Tibial nerve (tissue), 4 donors: ENCODE results near the gene RPL36AL.

Source experiments
- CTCF ChIP-seq, 5 experiments: fragments of 200-600 bp in 3 of 5; fragments of 450-650 bp in 2 of 5; sonication (generic) in 3 of 5; IDR thresholded peaks; one replicate each; pipeline ENCODE4 v1.5.1; 2016 to 2019; ENCODE audit warnings: antibody characterized with exemption in 5 of 5, mild to moderate bottlenecking in 3 of 5, moderate library complexity in 2 of 5
- EP300 ChIP-seq, 2 donors: sonication (generic); formaldehyde crosslinking; IDR thresholded peaks; one replicate each; pipeline ENCODE4 v1.6.1; 2017; ENCODE audit warnings: antibody characterized with exemption in 2 of 2, mild to moderate bottlenecking in 1 of 2
- POLR2A ChIP-seq, 2 donors: fragments of 450-650 bp; IDR thresholded peaks; one replicate each; pipeline ENCODE4 v1.6.1; 2017; ENCODE audit warnings: antibody characterized with exemption in 2 of 2, mild to moderate bottlenecking in 2 of 2, moderate library complexity in 2 of 2

- TF ChIP-seq CTCF (IDR thresholded peaks at IDR 0.05) (no peak), POLR2A (IDR thresholded peaks at IDR 0.05) (no peak), EP300 (IDR thresholded peaks at IDR 0.05) (no peak)
Measured at GRCh38 chr14:49617852-49618519, 2.4 kb downstream of the RPL36AL start.
